Measurements from ENCODE around the gene CA10.
A peak's percentile ranks its signal among the peaks of the same experiment; 100 is the strongest.

Gene CA10

GRCh38 chr17:51651513-51652298 lies 506.8 kb downstream of the CA10 start:
- no peak for DNase-seq (ENCODE audit: low spot score)

GRCh38 chr17:51650772-51651171 lies 507.7 kb downstream of the CA10 start:
- DNase-seq (ENCODE audit: low spot score) (no peak), FAIRE-seq (no peak)

More at GRCh38 chr17:51651513-51652298, 506.8 kb downstream of the CA10 start:
- FAIRE-seq: no peak

GRCh38 chr17:51650202-51650601 lies 508.3 kb downstream of the CA10 start:
- DNase-seq (ENCODE audit: low spot score): no peak
- FAIRE-seq: no peak

- FAIRE-seq: no peak
- DNase-seq (ENCODE audit: low spot score): peak; percentile 33
These were observed 510.7 kb downstream of the CA10 start for GRCh38 chr17:51647826-51648225.

GRCh38 chr17:51647067-51647466 lies 511.4 kb downstream of the CA10 start:
- DNase-seq (ENCODE audit: low spot score): no peak
- no peak for FAIRE-seq

GRCh38 chr17:51646539-51646938 lies 512.0 kb downstream of the CA10 start:
- no peak for FAIRE-seq

GRCh38 chr17:51645056-51645455 lies 513.5 kb downstream of the CA10 start:
- DNase-seq (ENCODE audit: low spot score): no peak
- FAIRE-seq: no peak

More at GRCh38 chr17:51646539-51646938, 512.0 kb downstream of the CA10 start:
- DNase-seq (ENCODE audit: low spot score): no peak

GRCh38 chr17:51643702-51644490 lies 514.6 kb downstream of the CA10 start:
- FAIRE-seq: no peak

GRCh38 chr17:51642029-51642428 lies 516.5 kb downstream of the CA10 start:
- FAIRE-seq (no peak), DNase-seq (ENCODE audit: low spot score) (no peak)

More at GRCh38 chr17:51643702-51644490, 514.6 kb downstream of the CA10 start:
- peak; percentile 17 for DNase-seq (ENCODE audit: low spot score)

GRCh38 chr17:51640108-51640622 lies 518.3 kb downstream of the CA10 start:
- DNase-seq (ENCODE audit: low spot score) (peak; percentile 46), FAIRE-seq (no peak)

GRCh38 chr17:51638971-51639370 lies 519.5 kb downstream of the CA10 start:
- DNase-seq (ENCODE audit: low spot score): no peak
- FAIRE-seq: no peak

GRCh38 chr17:51636291-51636690 lies 522.2 kb downstream of the CA10 start:
- DNase-seq (ENCODE audit: low spot score) (no peak), FAIRE-seq (no peak)

- DNase-seq (ENCODE audit: low spot score) (no peak), FAIRE-seq (no peak)
These were observed 528.3 kb downstream of the CA10 start for GRCh38 chr17:51630101-51630671.

GRCh38 chr17:51629232-51629631 lies 529.3 kb downstream of the CA10 start:
- FAIRE-seq (no peak), DNase-seq (ENCODE audit: low spot score) (no peak)

- FAIRE-seq: no peak
- no peak for DNase-seq (ENCODE audit: low spot score)
These were observed 530.7 kb downstream of the CA10 start for GRCh38 chr17:51627779-51628178.

GRCh38 chr17:51618476-51618875 lies 540.0 kb downstream of the CA10 start:
- FAIRE-seq: no peak
- DNase-seq (ENCODE audit: low spot score): no peak

GRCh38 chr17:51617986-51618385 lies 540.5 kb downstream of the CA10 start:
- no peak for DNase-seq (ENCODE audit: low spot score)

GRCh38 chr17:51613255-51613654 lies 545.3 kb downstream of the CA10 start:
- no peak for FAIRE-seq
- DNase-seq (ENCODE audit: low spot score): no peak

More at GRCh38 chr17:51617986-51618385, 540.5 kb downstream of the CA10 start:
- FAIRE-seq: no peak

- no peak for FAIRE-seq
These were observed 545.8 kb downstream of the CA10 start for GRCh38 chr17:51612692-51613091.

GRCh38 chr17:51611585-51611984 lies 546.9 kb downstream of the CA10 start:
- DNase-seq (ENCODE audit: low spot score) (no peak), FAIRE-seq (no peak)

More at GRCh38 chr17:51612692-51613091, 545.8 kb downstream of the CA10 start:
- DNase-seq (ENCODE audit: low spot score): no peak

- DNase-seq (ENCODE audit: low spot score): no peak
- peak; percentile 62 for FAIRE-seq
These were observed 547.7 kb downstream of the CA10 start for GRCh38 chr17:51610834-51611233.

- DNase-seq (ENCODE audit: low spot score) (no peak), FAIRE-seq (no peak)
These were observed 548.4 kb downstream of the CA10 start for GRCh38 chr17:51610155-51610554.
